Osteoblast (primary cell): Measurements from ENCODE around the gene SFXN3. TPM values are rescaled to one million over a fixed set of nuclear protein-coding genes. Genes with fewer than 3 reads are reported as not detected.

Experiments used
- DNase-seq: peaks from one replicate; pipeline ENCODE4 v3.0.0; 2011; ENCODE audit warnings: low spot score, mixed read lengths; ENCODE audit not compliant: insufficient read length; ENCODE audit errors: missing footprints
- H2AFZ ChIP-seq: 2 replicates; pipeline ENCODE4 v1.6.0; 2011; ENCODE audit warnings: mild to moderate bottlenecking, low read length
- H3K27ac ChIP-seq: 2 replicates; pipeline ENCODE4 v1.5.1; 2011; ENCODE audit warnings: mild to moderate bottlenecking, low read depth, low read length, moderate library complexity
- H3K27me3 ChIP-seq: 2 replicates; pipeline ENCODE4 v1.6.0; 2012; ENCODE audit warnings: mild to moderate bottlenecking, control low read depth, inconsistent platforms, low read length, moderate library complexity; ENCODE audit not compliant: insufficient read depth
- H3K36me3 ChIP-seq: 2 replicates; pipeline ENCODE4 v1.5.1; 2011; ENCODE audit warnings: mild to moderate bottlenecking, low read length, control low read depth, moderate library complexity; ENCODE audit not compliant: insufficient read depth
- H3K4me1 ChIP-seq: 2 replicates; pipeline ENCODE4 v1.5.1; 2011; ENCODE audit warnings: mild to moderate bottlenecking, low read length, control low read depth, moderate library complexity; ENCODE audit not compliant: insufficient read depth
- H3K4me2 ChIP-seq: 2 replicates; pipeline ENCODE4 v1.6.0; 2011; ENCODE audit warnings: mild to moderate bottlenecking, low read length; ENCODE audit not compliant: insufficient read depth
- H3K4me3 ChIP-seq: fragments of 200-600 bp; sonication (generic); 3 replicates; pipeline ENCODE4 v1.5.1; 2012; ENCODE audit warnings: mild to moderate bottlenecking, low read length, inconsistent platforms; ENCODE audit not compliant: insufficient read depth
- H3K79me2 ChIP-seq: 2 replicates; pipeline ENCODE4 v1.6.0; 2012; ENCODE audit warnings: mild to moderate bottlenecking, low read length, control low read depth, inconsistent platforms; ENCODE audit not compliant: insufficient read depth
- H3K9me3 ChIP-seq: 2 replicates; pipeline ENCODE4 v1.5.1; 2011; ENCODE audit warnings: low read depth, low read length, control low read depth
- H4K20me1 ChIP-seq: 2 replicates; pipeline ENCODE4 v1.6.0; 2012; ENCODE audit warnings: mild to moderate bottlenecking, low read length, control low read depth; ENCODE audit not compliant: insufficient read depth
- total RNA-seq: library from RNA; depleted of rRNA; stranded (reverse); fragments of >200 nt; gene quantifications from 2 replicates; pipeline ENCODE4 v1.2.3, GENCODE V29; 2012
- TF ChIP-seq, protein P1 (sequence below): IDR thresholded peaks from 2 replicates; pipeline ENCODE4 v1.5.1; 2011; ENCODE audit warnings: mild to moderate bottlenecking, low read depth, low read length, moderate library complexity; ENCODE audit errors: extremely low read depth

Gene SFXN3
- total RNA-seq, 1 donor = 103 TPM

DNA sequence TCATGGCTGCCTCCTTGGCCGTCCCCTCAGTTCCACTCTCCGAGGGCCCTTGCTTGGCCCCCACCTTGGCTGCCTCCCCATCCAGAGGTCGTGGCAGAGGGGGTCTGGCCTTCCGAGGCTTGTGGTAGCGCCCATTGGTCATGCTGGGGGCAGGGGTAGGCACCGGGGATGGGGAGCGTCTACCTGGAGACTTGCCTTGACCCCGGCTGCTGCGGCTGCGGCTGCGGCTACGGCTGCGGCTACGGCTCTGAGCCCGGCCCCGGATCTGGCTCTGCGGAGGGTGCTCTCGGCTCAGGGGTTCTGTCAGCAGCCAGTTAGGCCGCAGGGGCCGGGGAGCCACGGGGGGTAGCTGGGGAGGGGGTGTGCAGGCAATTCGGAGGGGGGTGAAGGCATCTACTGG, 20.7 kb upstream of the SFXN3 start:
- no peaks in the 10 kb centered on the region for H3K27me3 ChIP-seq
- no peaks in the 10 kb centered on the region for H3K9me3 ChIP-seq
- peaks cover 33% of the 10 kb centered on the region for H3K4me1 ChIP-seq
- H3K27ac ChIP-seq = no peak overlapping the region
- no peak overlapping the region for H2AFZ ChIP-seq
- H3K79me2 ChIP-seq = peaks cover 7% of the 10 kb centered on the region
- H3K4me2 ChIP-seq = no peak overlapping the region
- TF ChIP-seq, protein P1, sequence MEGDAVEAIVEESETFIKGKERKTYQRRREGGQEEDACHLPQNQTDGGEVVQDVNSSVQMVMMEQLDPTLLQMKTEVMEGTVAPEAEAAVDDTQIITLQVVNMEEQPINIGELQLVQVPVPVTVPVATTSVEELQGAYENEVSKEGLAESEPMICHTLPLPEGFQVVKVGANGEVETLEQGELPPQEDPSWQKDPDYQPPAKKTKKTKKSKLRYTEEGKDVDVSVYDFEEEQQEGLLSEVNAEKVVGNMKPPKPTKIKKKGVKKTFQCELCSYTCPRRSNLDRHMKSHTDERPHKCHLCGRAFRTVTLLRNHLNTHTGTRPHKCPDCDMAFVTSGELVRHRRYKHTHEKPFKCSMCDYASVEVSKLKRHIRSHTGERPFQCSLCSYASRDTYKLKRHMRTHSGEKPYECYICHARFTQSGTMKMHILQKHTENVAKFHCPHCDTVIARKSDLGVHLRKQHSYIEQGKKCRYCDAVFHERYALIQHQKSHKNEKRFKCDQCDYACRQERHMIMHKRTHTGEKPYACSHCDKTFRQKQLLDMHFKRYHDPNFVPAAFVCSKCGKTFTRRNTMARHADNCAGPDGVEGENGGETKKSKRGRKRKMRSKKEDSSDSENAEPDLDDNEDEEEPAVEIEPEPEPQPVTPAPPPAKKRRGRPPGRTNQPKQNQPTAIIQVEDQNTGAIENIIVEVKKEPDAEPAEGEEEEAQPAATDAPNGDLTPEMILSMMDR = no peak
- peak; percentile 13 for DNase-seq
- peaks cover 10% of the 10 kb centered on the region for H4K20me1 ChIP-seq
- H3K36me3 ChIP-seq = peaks cover 17% of the 10 kb centered on the region
- H3K4me3 ChIP-seq = no peak overlapping the region

DNA sequence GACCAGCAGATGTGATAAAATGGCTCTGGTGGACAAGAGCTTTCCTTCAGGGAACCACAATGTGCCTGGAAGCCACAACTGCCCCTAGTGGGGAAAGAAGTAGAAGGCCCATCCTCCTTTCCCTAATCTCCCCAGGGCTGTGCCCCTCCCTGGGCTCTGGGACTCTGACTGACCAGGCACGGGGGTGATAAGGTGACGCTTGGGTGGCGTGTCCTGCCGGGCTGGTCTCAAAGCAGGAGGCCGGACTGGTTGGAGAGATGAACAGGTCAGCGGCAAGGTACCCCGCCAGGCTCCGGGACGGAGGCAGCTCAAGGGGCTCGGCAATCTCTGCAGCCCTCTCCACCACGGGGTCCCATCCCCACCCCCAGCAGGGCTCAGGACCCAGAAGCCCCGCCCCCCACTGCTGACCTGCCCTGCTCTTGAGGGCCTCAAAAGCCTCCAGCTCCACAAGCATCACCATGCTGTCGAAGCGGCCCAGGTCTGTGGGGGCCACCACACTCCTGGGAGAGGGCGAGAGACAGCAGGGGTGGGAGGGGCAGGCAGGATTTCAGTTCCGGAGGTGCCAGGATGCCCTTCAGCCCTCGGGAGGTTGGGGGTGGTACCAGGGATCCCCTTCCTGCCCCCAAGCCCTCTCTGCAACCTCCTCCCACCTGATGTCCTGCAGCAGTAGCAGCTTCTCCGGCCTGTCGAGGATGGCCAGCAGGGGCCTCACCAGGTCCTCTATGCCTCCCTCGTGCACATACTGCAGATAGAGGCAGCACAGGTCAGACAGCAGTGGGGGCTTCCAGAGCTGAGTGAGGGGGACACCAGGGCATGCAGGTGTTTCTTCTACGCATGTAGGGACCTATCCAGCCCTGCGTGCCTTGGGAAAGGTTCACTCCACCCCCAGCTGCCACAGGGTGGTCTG, 19.3 kb upstream of the SFXN3 start:
- Histone ChIP-seq H2AFZ (no peak overlapping the region), H3K4me1 (peaks cover 36% of the 10 kb centered on the region), H3K79me2 (no peaks in the 10 kb centered on the region), H3K36me3 (peaks cover 4% of the 10 kb centered on the region), H3K4me2 (no peak overlapping the region), H3K4me3 (no peak overlapping the region), H3K9me3 (no peaks in the 10 kb centered on the region), H3K27ac (no peak overlapping the region), H3K27me3 (no peaks in the 10 kb centered on the region), H4K20me1 (peaks cover 5% of the 10 kb centered on the region)
- TF ChIP-seq, protein P1 = peak; percentile 46
- DNase-seq = peak; percentile 93

GRCh38 chr10:101012525-101013364, 18.3 kb upstream of the SFXN3 start:
- TF ChIP-seq, protein P1 = peak; percentile 97
- Histone ChIP-seq H3K4me3 (peak overlapping the region; percentile 9), H3K9me3 (no peaks in the 10 kb centered on the region), H3K4me1 (peaks cover 32% of the 10 kb centered on the region), H3K36me3 (no peaks in the 10 kb centered on the region), H3K79me2 (no peaks in the 10 kb centered on the region), H3K27me3 (no peaks in the 10 kb centered on the region), H3K4me2 (peak overlapping the region; percentile 69), H2AFZ (peak overlapping the region; percentile 66), H3K27ac (peak overlapping the region; percentile 45), H4K20me1 (no peaks in the 10 kb centered on the region)
- peak; percentile 99 for DNase-seq
